ENCODE data around the gene KCNAB3.
A peak's percentile ranks its signal among the peaks of the same experiment; 100 is the strongest.

KCNAB3 gene

GRCh38 chr17:7897090-7897489, 32.6 kb downstream of the KCNAB3 start:
- no peak for DNase-seq

DNA sequence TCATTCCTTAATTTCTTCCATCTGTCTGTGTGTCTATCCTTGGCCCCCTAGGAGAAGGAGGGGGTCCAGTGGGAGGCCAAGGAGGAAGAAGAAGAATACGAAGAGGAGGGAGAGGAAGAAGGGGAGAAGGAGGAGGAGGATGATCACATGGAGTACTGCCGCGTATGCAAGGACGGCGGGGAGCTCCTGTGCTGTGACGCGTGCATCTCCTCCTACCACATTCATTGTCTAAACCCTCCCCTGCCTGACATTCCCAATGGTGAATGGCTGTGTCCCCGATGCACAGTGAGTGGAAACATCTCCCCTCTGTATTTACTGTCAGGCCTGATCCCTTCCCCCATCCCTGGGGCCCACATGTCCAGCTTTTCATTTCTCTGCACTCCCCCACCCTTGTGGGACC, 34.8 kb downstream of the KCNAB3 start:
- DNase-seq = no peak

GRCh38 chr17:7894226-7894625, 35.4 kb downstream of the KCNAB3 start:
- no peak for DNase-seq

GRCh38 chr17:7893187-7893880, 36.3 kb downstream of the KCNAB3 start:
- DNase-seq = no peak

DNA sequence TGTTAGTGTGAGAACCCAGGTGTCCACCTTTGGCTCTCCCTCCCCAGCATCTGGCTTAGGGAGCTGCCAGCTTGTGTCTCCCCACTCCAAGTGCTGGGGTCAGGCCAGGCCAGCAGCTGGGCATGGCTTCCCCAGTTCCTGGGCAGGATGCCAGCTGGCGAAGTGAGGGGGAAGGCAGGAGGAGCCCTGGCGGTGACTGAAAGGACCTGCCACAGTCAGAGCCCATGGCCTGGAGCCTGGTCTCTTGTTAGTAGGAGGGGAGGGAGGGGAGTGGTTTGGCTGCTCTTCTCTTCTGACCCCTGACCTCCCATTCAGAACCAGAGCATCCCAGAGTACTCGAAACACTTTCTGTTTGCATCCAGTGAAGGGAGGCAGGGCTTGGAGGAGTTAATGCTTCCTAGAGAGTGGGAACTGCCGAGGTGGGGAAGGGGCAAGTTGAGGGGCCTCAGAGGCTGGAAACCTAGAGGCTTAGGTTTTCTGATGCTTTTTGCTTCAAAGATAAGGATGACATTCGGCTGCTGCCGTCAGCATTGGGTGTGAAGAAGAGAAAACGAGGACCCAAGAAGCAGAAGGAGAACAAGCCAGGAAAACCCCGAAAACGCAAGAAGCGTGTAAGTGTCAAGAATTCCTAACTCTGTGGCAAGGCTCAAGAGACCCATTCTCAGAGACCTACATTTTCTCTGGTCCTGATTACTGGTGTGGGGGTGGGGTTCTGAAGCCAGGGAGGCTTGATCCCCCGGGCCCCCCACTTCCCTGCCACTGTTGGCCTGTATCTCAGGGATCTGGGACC, 40.3 kb downstream of the KCNAB3 start:
- peak; percentile 45 to 53 for DNase-seq

- DNase-seq = peak; percentile 67 to 73
Observed at GRCh38 chr17:7888184-7888920, 41.3 kb downstream of the KCNAB3 start, which contains the start of gene CHD3. Gene CHD3, plus strand, starts transcription at chr17:7888789. Its CDS starts 212 bp downstream, at chr17:7889001.

DNA sequence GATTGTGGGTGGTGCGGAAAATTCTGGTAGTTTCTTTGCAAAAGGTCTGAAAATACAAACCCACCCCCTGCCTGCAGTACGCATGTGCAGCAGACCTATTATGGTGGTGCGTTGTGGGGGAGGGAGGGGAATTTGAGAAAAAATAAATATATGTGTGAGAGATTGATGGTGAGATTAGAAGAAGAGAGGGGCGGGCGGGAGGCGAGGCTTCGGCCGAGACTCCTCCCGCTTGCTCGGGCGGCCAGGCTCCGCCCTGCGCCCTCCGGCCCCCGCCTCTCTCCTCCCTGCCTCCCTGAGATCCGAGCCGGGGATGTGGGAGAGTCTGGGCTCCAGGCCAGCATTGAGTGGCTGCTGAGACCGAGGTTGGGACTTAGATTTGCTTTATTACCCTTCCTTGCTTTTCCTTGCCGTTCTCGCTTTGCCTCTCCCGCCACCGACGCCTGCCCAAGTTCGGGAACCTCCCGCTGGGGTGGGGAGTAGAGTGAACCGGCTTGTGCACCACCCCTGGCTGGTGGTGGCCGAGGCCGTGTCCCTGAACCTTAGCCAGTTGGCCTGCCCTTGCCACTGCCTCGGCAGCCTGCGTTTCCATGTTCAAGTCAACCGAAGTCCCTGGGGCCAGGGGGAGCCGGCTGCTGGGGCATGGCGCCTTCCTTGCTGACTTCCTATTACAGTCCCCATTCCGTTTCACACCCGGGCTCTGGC, 42.0 kb downstream of the KCNAB3 start:
- peak; percentile 86 to 90 for DNase-seq

GRCh38 chr17:7887038-7887481, 42.6 kb downstream of the KCNAB3 start:
- no peak for DNase-seq

DNA sequence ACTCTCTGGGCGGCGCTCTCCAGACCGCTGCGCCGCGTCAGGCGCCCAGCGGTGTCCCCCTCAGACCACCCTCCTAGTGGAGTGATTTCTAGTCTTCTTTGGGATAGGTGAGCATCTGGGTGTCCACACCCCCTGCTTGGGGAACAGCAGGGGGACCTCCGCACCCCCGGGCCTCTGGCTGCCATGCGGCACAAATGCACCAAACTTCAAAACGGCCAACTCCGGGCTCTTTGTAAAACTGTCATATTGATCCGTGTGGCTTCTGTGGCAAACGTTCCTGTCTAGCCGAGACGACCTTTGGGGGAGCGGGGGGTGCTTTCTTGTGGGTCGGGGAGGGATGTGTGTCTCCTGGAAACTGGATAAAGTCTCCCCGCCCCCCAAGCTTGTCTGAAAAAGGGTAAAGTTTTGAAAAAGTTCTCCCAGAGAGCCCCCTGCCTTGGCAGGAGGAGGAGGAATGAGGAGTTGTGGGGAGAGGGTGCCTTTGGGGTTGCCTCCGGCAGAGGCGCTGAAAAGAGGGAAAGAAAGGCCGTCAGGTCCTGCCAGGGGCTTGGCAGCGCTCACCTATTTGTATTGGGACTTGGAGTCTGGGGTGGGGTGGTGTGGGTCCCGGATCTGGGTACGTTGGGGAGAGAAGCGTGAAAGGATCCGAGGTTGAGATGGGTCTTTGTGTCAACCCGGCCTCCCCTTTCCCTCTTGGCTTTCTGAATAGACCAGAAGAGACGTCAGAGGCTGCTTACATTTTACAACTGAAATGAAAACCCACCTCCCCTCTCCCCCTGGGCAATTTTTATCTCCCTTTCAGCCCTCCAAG, 43.2 kb downstream of the KCNAB3 start:
- peak; percentile 58 to 65 for DNase-seq

- DNase-seq = peak; percentile 51 to 55
Observed at GRCh38 chr17:7885367-7886226, 44.1 kb downstream of the KCNAB3 start.

DNA sequence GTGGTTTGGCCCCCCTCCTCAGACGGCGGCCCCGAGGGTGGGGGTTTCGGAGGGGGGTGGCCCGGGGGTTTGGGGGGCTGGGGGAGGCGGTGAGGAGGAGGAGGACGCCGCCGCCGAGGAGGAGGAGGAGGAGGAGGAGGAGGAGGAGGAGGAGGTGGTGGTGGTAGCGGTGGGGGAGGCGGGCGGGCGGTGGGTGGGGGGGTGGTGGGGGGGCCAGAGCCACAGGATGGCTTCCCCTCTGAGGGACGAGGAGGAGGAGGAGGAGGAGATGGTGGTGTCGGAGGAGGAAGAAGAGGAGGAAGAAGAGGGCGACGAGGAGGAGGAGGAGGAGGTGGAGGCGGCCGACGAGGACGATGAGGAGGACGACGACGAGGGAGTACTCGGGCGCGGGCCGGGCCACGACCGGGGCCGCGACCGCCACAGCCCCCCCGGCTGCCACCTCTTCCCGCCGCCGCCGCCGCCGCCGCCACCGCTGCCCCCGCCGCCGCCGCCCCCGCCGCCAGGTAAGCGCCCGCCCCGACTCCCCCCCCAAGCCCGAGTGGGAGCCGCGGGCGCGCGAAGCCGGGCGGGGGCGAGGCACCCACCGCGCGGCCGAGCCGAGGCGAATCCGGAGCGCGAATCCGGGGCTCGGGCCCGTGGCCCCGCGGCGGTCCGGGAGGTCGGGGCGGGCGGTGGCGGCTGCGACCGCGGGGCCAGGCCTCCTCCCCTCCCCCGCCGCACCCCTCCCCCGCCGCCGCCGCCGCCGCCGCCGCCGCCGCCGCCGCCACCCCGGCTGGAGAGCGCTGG, 44.9 kb downstream of the KCNAB3 start:
- DNase-seq = peak; percentile 41 to 44

DNA sequence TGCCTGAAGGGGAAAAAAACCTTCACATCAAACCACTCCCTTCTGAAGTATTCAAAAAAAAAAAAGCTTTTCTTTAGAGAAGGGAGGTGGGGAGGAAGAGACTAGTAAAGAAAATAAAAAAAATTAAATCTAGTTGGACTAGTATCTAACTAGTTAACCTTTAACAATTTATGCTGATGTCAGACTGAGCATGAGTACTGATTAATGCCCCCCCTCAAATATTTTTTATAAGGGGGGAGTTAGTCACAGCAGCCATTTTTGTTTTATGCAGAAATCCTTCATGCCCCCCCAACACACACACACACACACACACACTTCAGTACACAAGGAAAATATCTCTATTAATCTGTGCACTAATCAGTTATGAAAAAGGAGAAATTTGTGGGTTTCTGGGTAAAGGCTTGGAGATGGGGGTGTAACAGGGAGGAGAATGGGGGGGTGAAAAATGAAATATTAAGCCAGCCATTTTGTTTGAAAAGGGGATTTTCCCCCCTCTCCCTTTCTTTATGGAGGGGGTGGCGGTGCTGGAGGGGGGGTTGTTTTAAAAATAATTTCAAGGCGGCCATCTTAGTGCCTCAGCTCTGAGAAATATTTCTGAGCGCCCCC, 45.8 kb downstream of the KCNAB3 start:
- peak; percentile 27 to 34 for DNase-seq

- DNase-seq = no peak
Observed at GRCh38 chr17:7882629-7883028, 47.0 kb downstream of the KCNAB3 start.

GRCh38 chr17:7882068-7882467, 47.6 kb downstream of the KCNAB3 start:
- DNase-seq = peak in 1 of 2 donors; percentile 27

- DNase-seq = no peak
Observed at GRCh38 chr17:7881276-7882054, 48.2 kb downstream of the KCNAB3 start.

GRCh38 chr17:7880076-7880868, 49.4 kb downstream of the KCNAB3 start:
- no peak for DNase-seq

DNA sequence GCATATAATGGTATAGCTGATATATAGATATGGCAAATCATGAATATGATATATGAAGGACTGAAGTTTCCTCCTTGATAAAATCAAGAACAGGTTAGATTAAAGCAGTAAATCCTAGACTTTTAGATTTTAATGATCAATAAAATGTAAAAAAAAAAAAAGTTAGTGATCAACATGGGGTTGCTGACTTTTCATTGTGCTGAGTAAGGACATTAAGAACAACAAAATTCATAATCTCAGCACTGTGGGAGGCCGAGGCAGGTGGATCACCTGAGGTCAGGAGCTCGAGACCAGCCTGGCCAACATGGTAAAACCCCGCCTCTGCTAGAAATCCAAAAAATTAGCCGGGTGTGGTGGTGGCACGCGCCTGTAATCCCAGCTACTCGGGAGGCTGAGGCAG, 51.4 kb downstream of the KCNAB3 start:
- no peak for DNase-seq

Measured in stimulated activated CD4-positive, alpha-beta T cell treated with anti-CD3 and anti-CD28 coated beads, Interleukin-2, amount 100 ng/mL, for 24 hours (primary cell).